Activated T-cell treated with anti-CD3 and anti-CD28 coated beads for 4 hours (primary cell): ENCODE measurements around the gene LRG1.
A peak's percentile ranks its signal among the peaks of the same experiment; 100 is the strongest.

Source experiments
- DNase-seq: peaks from one replicate; pipeline ENCODE4 v3.0.0-alpha.2; 2020

LRG1 gene, protein sequence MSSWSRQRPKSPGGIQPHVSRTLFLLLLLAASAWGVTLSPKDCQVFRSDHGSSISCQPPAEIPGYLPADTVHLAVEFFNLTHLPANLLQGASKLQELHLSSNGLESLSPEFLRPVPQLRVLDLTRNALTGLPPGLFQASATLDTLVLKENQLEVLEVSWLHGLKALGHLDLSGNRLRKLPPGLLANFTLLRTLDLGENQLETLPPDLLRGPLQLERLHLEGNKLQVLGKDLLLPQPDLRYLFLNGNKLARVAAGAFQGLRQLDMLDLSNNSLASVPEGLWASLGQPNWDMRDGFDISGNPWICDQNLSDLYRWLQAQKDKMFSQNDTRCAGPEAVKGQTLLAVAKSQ

DNA sequence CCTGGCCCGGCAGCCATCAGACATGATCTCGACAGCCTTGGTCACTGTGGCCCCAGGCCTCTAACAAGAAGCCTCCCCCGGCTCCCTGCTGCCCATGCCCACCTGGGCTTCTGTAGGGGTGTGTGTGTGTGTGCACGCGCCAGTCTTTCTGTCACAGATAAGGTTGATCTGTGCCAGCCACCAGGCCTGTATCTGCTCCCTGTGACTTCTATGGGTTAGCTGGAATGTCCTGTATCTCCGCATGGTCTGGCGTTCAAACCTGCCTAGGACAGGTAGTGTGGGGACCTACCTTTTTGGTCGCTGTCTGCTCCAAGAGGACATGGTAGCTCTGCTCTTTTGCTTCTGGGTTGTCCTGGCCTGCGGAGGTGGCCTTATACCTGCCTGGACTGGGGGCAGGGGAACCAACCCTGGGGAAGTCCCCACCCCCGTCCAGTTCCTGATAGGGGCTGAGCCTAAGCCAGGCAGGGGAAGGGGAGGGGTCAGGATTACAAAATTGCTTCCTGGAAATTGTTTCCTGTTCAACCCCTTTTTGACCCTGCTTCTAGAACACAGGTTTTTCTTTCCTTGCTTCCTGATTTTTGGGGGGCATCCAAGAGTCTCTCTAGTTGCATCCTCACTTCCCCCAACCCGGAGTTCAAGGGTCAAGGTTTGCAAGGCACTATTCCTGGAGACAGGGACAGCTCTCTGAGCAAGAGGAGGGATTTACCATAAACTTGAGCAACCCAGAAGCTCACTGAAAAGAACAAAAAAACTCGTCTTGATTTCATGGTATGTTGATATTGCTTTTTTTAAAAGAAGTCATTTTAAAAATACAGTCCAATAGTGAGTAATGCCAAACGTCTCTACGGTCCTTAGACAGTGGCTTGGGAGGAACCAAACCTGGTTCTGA is at the start of gene LRG1:
LRG1 (minus strand) TSS at position 344 of the 889 bp plus-strand sequence; CDS start at position 321, 23 bp downstream.
- no peak for DNase-seq

DNA sequence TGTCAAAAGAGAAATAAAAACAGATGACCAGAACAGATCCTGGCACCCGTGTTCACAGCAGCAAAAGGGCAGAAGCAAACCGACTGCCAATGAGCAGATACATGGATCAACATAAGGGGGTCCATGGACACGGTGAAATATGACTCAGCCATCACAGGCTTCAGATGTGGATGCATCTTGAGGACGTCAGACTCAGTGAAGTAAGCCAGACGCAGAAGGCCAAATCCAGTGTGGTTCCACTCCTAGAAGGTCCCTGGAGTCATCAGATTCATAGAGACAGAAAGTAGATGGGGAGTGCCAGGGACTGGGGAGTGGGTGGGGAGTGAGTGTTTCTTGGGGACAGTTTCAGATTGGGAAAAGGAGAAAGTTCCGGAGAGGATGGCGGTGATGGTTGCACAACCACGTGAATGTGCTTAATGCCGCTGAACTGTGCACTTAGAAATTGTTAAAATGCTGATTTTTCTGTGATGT is 48.5 kb upstream of the LRG1 start:
- DNase-seq: no peak

DNA sequence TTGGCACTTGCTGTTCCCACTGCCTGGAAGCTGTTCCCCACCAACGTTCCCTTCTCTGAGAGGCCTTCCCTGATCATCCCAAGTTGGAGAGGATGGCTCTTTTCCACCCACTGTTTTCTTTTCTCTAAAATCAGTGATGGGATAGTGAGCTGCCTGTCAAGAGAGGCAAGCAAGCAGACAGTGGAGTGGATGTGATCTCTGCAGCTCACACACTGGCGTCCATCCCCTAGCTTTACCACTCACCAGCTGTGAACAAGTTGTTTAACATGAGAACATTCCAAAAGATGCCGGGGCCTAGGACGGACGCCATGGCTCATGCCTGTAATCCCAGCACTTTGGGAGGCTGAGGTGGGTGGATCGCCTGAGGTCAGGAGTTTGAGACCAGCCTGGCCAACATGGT is 47.7 kb upstream of the LRG1 start:
- no peak for DNase-seq

DNA sequence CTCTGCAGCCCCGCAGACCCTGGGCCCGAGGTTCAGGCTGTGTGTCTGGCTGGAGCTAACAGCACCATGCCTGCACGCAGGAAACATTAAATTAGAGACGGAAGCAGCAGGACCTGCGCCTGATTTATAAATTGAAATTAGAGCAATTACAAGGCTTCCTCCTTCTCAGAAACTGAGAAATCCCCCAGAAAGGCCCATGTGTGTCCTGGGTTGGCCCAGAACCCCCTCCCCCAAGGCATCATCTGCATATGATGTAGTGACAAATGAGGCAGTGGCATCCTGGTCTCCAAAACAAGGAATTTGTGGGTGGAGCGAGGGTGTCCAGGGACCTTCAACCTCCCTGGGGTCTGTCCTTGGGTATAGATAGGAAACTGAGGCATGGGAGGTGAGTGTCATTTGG is 46.9 kb upstream of the LRG1 start:
- DNase-seq: no peak

DNA sequence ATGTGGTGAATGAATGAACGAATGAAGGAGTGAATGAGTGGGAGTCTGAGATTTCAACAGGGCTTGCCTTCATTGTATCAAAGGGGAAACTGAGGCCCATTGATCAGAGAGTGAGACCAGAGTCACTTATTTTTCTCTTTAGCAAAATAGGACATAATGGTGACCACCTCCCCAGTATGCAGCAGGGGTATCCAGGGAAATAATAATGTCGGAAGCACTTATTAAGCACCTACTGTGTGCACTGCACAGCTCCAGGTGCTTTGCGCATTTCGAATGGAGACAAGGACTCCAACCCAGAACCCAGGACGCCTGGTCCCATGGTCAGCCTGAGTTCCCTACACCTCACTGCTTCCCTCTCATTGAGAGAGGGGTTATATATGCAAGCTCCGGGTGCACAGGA is 46.4 kb upstream of the LRG1 start:
- no peak for DNase-seq

DNA sequence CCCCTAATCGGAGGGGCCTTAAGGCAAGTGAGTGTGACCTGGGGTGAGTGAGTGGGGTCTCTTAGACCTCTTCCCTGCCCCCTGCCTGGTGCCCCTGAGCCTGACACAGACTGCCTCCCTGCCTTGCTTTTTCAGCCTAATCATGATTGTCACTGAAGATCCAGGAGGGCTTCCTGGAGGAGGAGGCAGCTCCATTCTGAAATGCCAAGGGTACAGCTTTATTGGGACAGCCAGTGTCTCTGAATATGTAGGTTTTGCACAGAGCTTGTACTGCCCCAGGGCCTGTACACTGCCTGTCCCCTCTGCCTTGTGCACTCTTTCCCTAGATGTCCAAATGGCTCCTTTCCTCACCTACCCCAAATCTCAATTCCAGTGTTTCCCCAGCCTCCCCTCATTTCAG is 45.7 kb upstream of the LRG1 start:
- DNase-seq: no peak

DNA sequence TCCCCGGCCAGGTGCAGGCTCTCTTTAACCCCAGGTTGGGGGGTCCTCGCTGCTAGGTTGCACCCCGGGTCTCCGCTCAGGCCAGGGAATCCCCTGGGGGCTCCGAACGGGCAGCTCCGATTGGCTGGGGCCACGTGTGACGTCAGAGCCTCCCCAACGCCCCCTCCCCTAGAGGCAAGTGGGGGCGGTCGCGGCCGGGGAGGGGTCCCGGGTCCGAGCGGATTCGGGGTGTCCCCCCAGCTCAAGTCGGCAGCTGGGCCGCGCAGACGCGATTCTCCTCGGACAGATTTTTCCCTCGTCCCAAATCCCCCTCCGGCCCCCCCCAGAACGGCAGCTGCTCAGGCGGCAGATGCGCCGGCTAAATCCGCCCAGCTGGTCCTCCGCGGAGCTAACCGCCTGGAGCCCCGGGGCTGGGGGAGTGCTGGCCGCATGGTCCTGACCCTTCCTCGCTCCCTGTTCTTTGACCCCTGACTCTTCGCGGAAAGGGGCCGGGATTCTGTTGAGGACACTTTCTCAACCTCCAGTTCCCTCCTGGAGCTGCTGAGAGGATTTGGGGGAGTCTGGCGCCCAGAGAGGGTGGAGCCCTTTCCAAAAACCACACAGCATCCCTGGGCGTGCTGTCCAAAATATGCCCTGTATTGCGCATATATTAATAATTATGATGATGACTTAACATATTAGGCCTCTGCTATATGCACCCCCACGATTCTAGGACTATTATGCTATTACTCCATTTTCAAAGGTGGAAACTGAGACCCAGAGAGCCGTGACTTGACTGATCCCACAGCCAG is 45.0 kb upstream of the LRG1 start:
- no peak for DNase-seq

DNA sequence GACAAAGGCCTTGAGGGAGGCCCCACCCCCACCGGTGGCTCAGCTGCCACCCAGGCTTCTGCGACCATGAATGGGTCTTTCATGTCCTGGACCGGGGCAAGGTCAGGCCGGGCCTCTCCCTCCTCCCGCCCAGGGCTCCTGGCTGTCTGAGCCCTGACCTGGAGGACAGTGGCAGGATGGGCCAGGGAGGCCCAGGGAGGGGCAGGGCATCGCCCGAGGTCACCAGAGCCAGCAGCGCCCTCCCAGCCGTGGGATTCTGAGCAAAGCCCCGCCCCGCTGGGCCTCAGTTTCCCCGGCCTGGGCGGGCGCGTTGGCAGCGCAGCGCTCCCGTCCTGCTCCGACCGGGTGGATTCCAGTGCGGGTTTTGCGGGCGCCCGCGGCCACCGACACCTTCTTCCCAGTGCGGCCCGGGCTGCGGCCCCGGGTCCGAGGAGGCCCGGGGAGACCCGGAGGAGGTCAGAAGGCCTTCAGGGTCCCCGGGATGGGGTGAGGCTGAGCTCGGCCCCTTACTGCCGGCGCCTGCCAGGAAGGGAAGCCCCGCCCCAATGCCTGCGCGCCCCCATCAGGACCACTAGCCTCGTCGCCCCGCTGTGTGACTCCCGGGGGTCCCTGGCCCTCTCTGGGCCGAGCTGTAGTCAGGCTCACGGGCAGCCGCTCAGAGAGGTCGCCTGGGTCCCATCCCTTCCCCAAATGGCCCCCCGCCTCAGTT is 44.3 kb upstream of the LRG1 start:
- DNase-seq: no peak

DNA sequence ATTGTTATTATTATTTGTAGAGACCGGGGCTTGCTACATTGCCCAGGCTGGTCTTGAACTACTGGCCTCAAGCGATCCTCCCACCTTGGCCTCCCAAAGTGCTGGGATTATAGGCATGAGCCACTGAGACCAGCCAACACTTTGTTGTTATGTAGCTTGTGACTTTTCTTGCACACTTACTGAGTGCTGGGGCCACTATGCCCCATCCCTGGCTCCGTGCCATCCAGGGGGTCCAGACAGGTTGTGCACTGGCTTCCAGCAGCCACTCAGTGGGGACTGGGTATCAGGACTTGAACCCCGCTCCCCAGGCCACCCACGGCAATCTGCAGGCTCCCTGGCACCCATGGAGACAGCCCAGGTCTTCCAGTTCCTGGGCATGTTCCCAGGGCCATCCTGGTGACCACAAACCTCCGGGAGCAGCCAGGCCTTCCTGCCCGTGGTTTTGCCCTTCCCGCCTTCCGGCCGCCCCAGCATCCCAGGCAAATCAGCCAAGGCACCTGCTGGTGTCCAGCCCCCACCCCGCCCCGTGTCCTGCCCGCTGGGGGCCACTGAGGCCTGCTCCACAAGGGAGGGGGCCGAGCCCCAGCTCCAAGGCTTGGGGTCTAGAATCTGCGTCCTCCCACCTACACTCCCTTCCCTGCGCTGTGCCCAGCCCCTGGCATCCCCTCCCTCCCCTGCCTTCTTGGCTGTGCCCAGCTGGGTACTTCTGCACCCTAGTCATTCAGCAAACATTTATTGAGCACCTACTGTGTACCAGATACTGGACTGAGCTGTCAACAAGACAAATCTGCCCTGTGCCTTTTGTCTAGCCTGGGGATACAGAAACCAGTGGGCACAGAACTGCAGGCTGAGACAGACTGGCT is 43.4 kb upstream of the LRG1 start:
- DNase-seq: no peak

DNA sequence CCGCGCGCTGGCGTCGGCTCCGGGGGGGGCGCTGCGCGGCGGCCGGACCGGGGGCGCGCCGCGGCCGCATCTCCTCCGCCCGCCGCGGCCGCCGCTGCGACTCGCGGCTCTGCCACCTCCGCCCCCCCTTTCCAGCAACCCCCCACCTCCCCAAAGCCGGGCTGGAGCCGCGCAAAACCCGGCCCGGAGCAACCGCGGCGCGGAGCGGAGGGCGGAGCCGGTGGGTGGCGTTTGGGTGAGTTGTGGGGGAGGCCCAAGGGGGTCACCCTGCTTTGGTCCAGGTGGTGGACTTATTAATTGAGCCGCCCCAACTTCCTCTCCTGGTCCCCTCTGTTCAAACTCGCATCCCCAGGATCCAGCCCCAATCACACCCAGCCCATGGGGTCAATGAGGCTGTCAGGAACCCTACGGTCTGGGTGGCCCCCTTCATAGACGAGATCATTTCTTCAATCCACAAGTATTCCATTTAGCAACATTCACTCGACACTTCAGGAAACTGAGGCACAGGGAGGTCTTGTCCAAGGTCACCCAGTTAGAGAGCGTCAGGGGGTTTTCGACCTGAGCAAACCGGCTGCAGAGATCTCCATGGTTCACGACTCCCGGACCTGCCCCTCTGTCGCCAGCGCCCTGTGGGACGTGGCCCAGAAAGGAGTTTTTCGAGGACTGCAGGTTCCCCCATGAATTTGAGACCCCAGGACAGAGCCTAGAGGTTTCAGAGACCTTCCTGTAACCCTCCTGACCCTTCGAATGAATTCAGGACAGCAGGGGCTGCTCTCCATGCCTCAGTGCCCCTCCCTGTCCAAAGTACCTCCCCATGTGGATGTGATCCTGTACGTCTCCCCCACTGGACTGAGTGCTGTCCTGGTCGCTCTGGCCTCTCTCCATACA is 42.1 kb upstream of the LRG1 start:
- no peak for DNase-seq

DNA sequence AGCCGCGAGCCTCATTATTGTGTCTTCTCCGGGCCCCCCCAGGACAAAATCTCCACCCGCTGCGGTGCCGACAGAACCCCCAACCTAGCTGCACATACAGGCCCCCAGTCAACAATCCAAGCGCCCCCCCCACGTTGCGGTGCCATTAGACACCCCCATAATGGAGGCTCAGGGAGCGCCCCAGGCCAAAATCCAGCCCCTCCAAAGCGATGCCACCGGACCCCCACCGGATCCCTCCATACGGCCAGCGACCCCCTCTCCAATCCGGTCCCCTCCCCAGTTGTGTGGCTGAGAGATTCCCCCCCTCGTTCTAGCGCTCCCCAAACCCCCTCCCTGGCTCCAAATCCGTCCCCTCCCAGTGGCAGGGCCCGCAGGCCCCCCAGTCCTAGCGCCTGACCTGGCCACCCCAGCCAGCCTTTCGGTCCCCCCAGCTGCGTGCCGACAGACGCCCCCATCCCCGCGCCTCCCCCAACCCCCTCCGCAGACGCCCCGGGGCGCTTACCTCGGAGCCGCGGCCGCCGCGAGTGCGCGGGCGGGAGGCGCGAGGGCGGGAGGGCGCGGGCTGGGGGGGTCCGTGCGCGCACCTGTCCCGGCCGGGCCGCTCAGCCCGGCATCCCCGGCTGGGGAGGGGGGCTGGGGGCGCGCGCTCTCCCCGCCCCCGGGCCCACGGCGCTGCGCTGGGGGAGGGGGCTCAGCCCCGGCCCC is 41.3 kb upstream of the LRG1 start:
- no peak for DNase-seq

DNA sequence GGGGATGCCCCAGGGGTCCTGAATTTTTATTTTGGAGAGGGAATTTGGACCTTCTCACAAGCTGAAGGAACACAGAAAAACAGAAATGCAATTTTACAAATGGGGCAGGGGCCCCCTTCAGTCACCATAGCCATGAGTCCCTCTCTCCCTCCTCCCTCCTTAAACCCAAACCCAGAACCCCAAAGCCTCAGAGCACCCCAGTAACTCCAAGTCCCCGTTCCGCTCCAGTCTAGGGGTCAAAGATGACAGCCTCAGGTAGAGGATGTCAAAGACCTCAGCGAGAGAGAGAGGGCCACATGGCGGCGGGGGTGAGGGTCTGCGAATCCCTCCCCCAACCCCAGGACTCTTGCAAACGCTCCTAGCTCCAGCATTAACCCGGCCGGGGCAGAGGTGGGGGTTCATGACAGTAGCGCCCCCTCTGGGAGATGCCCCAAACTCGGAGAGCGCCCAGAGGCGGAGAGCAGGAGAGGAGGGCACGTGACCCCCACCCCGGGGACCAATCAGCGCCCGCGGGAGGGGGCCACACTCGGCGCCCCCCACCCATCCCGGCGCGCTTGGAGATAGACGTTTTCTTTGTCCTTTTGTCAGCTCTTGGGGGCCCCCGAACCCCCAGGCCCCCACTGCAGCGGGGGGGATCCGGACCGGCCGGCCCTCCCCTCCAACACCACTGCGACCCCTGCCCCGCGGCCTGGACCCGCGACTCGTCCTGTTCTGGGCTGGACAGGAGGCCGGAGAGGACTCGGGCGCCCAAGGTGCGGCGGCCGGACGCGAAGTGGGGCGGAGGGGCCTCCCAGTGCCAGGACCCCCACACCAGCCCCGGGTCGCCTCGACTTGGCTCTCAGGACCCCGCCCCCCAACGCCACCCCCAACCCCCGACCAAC is 40.4 kb upstream of the LRG1 start:
- DNase-seq: no peak

DNA sequence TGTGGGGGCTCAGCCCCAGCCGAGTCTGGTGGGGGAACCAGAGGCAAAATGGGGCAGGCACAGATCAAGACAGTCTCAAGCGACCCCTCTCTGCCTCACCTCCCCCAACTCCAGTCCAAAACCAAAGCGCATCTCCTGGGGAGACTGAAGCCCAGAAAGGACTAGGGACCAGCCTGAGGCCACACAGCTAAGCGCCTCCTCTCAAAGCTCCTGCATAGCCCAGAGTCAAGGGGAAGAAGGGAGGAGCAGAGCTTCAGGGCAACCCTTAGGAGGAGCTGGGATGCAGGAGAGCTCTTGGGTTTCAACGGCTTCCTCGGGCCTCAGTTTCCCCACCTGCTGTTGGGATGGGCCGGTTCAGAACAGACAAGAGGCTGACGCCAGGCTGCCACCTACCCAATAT is 39.6 kb upstream of the LRG1 start:
- DNase-seq: no peak

DNA sequence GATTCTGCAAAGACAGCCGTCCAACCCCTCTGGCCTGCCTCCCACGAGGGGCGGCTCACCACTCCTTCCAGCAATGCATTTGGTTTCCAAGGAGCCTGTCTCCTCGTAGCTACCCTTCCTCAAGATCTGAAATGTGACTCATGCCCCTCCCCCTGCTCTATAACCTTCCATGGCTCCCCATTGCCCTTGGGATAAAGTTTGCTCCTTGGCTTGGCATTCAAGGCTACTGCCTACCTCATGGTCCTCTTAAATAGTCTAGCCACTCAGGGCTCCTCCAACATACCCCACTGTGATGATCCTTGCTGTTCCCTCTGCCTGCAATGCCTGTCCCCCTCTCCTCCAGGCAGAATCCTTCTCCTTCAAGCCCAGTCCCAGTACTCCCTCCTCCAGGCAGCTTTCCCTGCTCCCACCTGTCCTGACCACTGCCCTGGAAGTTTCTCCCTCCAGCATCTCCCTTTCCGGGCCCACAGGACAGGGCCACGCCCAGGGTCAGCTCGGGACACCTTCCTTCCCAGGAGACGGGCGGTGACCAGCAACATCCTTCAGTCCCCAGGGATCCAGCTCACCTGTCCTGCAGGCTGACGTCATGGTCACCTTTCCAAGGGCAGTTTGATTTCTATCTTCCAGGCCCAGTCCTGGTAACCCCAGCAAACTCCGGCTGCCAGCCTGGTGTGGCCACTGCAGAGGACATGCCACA is 38.9 kb upstream of the LRG1 start:
- no peak for DNase-seq

DNA sequence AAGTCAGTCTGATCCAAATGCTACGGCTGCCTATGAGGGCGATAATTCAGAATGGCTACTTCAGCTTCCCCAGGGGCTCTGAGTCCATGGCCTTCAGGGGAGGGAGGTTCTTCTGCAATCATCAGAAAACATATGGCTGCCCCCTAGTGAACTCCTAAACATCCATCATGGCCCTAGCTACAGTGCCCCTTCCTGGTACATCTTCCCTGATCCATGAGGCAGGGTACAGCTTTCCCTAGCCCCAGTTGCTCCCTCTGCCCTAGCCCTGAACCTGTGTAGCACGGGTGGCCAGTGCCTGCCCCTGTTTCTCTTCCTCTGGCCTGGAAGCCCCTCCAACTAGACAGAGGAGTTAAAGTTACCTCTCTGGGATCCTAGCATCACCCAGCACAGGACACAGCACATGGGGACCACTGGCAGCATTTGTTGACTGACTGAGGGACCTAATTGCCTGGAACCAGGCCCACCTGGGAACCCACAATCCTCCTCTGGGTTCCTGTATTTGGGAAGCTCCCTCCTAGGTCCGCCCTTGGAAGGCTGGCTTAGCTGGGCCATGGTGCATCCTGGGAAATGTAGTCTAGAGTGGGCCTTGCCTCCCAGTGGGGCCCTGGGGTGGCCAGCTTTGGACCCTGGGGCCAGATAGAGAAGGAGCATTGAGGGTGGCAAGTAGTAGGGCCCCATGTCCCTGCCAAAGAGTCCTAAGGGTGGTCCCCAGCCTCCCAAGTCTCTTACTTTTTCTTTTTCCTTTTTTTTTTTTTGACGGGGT is 37.4 kb upstream of the LRG1 start:
- DNase-seq: no peak

DNA sequence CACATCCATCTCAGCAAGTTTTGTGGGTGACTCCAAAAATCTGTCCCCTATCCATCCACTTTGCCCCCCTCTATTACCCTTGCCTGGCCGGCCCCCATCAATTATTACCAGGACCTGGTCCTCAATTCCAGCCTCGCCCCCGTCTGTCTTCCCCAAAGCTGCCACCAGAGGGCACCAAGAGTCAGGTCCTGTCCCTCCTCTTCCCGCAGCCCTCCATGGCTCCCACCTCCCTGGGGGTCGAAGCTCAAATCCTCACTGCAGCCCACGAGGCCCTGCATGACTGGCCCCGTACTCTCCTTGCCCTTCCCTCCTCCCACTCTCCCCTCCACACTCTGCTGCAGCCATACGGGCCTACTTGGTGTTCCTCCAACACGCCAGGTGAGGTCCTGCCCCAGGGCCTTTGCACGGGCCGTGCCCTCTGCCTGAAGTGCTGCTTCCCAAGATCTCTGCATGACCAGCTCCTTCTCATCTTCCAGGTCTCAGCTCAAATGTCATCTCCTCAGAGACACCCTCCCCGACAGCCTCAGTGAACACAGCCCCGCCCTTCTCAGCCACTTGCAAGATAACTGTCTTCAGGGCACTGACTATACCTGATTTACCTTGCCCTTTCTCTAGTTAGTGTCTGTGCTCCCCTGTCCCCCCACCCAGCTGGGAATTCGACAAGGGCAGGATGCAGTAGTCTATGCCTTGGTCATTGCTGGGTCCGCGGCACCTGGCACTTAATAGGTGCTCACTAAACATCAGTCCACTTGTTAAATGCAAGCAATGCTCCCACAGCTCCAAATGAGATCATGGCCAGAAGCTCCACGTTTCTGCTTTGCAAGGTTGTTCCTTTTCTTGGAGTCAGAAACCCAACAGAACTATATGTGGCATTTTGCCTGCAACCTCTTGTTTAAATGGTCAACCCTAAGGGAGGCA is 36.4 kb upstream of the LRG1 start:
- peak; percentile 64 for DNase-seq
